Stomach (tissue), 4 donors: ENCODE data around the gene KCNJ14.

Experiments used
- CTCF ChIP-seq, 7 experiments: fragments of 450-650 bp in 4 of 7; fragments of 200-600 bp in 3 of 7; sonication (generic) in 3 of 7; IDR thresholded peaks; one replicate each; pipeline ENCODE4 v1.5.1; 2016 to 2019; ENCODE audit warnings: antibody characterized with exemption in 7 of 7, control low read depth in 2 of 7, mild to moderate bottlenecking in 1 of 7
- EP300 ChIP-seq: sonication (generic); formaldehyde crosslinking; IDR thresholded peaks from one replicate; pipeline ENCODE4 v1.6.1; 2017; ENCODE audit warnings: antibody characterized with exemption
- POLR2A ChIP-seq, 4 donors: fragments of 450-650 bp; IDR thresholded peaks; one replicate each; pipeline ENCODE4 v1.6.1; 2016; ENCODE audit warnings: antibody characterized with exemption in 4 of 4, control low read depth in 2 of 4, mild to moderate bottlenecking in 1 of 4, moderate library complexity in 1 of 4
- POLR2AphosphoS5 ChIP-seq, 3 donors: sonication (generic); formaldehyde crosslinking; IDR thresholded peaks; one replicate each; pipeline ENCODE4 v1.6.1; 2016; ENCODE audit warnings: antibody characterized with exemption in 3 of 3

- no peak for TF ChIP-seq POLR2AphosphoS5 (IDR thresholded peaks at IDR 0.05)
- no peak for TF ChIP-seq CTCF (IDR thresholded peaks at IDR 0.05)
- no peak for TF ChIP-seq EP300
- TF ChIP-seq POLR2A (IDR thresholded peaks at IDR 0.05): no peak
Measured at GRCh38 chr19:48477698-48478338, 22.4 kb downstream of the KCNJ14 start.
